GM18870 (cell line): ENCODE results near the gene ATP5F1A.
"Not testable (repeated sequence)": the region's sequence is repeated elsewhere in the genome, so short reads cannot be mapped to it uniquely, and the experiment has no call there.

Experiments used
- ATAC-seq: cut with Tn5 transposase; IDR thresholded peaks from one replicate; pipeline ENCODE4 v1.9.1; 2021; ENCODE audit warnings: moderate library complexity; ENCODE audit not compliant: unreplicated experiment

Gene ATP5F1A

GRCh38 chr18:46097801-46098615 is at the start of gene ATP5F1A:
TSS of gene ATP5F1A (minus strand) at chr18:46098296. CDS start at chr18:46098231, 65 bp downstream.
- peak; percentile 72 for ATAC-seq

DNA sequence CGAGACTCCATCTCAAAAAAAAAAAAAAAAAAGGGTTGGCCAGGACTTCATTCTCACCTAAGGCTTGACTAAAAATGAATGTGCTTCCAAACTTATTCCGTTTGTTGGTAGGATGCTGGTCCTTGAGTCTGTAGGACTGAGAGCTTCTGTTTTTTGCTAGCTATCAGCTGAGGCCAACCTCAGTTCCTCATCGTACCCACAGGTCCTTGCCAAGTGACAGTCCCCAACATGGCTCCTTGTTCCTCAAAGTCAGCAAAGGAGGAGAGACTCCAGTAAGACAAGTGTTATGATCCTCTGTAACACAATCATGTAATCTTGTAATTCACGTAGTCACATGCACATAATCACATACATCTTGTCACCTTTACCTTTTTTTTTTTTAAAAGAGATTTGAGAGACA is 43.1 kb upstream of the ATP5F1A start:
- no peak for ATAC-seq

- ATAC-seq, result no peak
These were observed 42.1 kb upstream of the ATP5F1A start for GRCh38 chr18:46140173-46140572.

DNA sequence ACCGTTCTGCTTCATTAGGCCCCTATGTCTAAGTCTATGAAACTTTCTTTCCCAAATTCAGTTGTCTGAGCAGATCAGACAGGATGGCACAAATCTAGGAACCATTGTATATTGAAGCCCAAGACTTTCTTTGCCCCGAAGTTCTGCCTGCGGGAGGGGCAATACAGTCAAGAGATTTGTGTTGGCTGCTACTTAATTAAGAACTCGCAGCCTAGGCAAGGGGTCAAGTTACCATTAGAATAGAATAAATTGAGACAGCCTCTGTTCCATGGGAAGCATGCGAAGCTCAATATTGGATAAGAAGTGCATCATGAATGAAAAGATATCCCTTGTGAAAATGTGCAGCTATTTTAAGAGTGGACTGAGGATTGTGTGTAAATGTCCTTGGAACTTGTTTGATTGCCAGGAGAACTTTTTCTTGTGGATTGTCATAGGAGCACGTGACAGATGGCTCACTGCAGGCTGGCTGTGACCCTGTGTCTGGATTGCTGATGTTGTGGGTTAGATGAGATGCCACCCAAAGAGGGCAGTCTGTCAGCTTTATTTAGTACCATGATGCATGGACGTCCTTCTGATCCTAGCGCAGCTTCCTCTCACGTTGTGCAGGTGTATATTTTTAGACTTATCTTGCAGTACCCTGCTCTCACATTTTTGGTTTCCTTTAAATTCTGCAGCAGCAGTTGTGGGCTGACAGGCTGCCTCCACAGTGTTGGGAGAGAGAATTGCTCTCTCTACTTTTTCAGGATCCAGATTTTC is 37.0 kb upstream of the ATP5F1A start:
- no peak for ATAC-seq

GRCh38 chr18:46133534-46133933 is 35.4 kb upstream of the ATP5F1A start:
- no peak for ATAC-seq

DNA sequence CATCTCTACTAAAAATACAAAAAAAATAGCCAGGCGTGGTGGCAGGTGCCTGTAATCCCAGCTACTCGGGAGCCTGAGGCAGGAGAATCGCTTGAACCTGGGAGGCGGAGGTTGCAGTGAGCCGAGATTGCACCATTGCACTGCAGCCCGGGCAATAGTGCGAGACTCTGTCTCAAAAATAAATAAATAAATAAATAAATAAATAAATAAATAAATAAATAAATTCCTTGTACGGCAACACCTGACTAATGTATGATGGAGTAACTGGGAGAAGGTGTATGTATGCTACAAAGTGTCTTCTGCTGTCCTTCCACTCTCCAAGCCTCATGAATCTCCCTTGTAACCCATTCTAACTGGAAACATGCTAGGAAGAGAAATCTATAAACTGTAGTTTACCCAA is 32.5 kb upstream of the ATP5F1A start:
- not testable (repeated sequence) for ATAC-seq

- ATAC-seq, result no peak
These were observed 32.0 kb upstream of the ATP5F1A start for GRCh38 chr18:46130061-46130460.

- ATAC-seq, result not testable (repeated sequence)
These were observed 28.5 kb upstream of the ATP5F1A start for GRCh38 chr18:46126625-46127024.

GRCh38 chr18:46113751-46114150 is 15.7 kb upstream of the ATP5F1A start:
- ATAC-seq, result no peak

DNA sequence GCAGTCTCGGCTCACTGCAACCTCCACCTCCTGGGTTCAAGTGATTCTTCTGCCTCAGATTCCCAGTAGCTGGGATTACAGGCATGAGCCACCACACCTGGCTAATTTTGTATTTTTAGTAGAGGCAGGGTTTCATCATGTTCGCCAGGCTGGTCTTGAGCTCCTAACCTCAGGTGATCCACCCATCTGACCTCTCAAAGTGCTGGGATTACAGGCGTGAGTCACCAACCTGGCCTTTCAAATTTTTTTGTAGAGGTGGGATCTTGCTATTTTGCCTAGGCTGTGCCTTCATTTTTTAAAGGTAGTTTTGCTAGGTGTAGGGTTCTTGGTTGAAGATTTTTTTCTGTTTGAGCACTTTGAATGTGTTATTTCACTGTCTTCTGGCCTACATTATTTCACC is 12.3 kb upstream of the ATP5F1A start:
- ATAC-seq, result no peak

- ATAC-seq, result no peak
These were observed 11.3 kb upstream of the ATP5F1A start for GRCh38 chr18:46109386-46109785.

DNA sequence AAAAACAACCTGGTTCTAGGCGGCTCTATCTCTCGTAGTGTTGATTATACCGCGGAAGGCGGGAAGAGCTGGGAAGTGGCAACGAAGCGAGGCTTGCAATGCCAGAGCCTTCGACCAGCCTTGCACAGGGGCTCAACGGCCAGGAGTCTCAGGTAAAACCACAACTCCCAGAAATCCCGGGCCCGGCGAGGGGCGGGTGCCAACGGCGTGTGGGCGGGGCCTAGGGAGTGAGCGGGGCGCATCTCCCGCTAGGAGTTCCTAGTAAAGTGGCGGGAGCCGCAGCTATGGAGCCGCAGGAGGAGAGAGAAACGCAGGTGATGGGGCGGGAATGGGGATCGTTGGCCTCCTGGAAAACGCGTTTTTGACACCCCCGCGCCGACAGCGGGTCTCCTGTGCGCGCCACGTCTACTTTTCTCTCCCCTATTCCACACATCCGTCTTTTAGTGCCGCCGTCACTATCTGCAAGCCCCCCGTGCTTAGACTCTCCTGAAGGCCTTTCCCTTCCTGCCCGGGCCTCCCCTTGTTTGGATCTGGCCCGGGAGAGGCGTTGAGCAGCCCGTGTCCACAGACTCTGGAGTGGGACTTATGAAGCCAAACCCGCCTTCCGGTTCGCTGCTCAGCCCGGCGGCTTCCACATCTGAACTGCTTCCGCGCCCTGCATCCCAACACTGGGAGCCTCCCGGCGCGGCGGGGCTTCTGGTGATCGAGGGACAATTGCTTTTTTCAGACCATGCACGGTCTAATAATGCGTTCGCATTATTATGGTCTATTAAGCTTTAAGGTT is 6.2 kb upstream of the ATP5F1A start, which contains the start of gene HAUS1:
TSS of gene HAUS1 (plus strand) at position 258 of the 784 bp plus-strand sequence. CDS start at position 285, 27 bp downstream.
- ATAC-seq, result peak; percentile 66

GRCh38 chr18:46099463-46099862 is 1.4 kb upstream of the ATP5F1A start:
- ATAC-seq, result no peak

DNA sequence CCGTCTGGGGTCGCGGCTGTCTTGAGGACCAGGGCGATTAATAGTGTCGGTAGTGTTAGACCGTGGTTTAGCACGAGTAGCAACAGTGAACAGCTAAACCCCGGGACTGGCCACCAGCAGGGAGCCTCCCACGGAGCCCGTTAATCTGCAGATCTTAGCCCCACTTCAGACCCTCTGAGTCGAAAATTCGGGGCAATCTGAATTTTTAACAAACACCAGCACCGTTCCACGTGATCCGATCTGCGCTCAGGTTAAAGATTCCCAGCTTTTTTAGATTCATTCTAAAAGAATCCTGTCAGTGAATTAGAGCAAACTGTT is 479 bp upstream of the ATP5F1A start:
- no peak for ATAC-seq

- no peak for ATAC-seq
These were observed 680 bp downstream of the ATP5F1A start for GRCh38 chr18:46097431-46097800.

DNA sequence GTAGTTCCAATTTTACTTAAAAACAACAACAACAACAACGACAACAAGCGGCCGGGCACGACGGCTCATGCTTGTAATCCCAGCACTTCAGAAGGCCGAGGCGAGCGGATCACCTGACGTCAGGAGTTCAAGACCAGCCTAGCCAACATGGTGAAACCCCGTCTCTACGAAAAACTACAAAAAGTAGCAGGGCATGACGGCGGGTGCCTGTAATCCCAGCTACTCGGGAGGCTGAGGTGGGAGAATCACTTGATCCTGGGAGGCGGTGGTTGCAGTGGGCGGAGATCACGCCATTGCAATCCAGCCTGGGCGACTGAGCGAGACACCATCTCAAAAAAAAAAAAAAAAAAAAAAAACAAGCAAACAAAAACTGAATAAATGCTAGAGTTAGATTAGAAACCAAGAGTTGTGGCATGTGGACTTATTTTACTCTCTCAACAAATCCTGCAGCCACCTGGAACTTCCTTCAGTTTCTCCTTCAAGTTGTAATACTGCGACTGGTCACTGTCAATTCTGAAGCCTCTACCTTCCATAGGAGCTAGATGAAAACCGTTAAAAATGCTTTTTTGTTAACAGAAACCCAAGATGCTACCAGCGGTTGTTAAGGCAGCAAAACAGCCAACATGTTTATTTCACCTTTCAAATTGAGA is 1.3 kb downstream of the ATP5F1A start:
- ATAC-seq, result no peak

DNA sequence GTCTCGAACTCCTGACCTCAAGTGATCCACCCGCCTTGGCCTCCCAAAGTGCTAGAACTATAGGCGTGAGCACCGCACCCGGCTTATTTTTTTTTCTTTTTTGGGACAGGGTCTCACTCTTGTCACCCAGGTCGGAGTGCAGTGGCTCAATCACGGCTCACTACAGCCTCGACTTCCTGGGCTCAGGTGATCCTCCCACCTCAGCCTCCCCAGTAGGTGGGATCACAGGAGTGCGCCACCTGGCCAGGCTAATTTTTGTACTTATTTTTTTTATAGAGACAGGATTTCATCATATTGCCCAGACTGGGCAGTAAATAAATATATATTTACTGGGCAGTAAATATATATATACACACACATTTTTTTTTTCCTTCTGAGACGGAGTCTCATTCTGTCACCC is 2.6 kb downstream of the ATP5F1A start:
- no peak for ATAC-seq

DNA sequence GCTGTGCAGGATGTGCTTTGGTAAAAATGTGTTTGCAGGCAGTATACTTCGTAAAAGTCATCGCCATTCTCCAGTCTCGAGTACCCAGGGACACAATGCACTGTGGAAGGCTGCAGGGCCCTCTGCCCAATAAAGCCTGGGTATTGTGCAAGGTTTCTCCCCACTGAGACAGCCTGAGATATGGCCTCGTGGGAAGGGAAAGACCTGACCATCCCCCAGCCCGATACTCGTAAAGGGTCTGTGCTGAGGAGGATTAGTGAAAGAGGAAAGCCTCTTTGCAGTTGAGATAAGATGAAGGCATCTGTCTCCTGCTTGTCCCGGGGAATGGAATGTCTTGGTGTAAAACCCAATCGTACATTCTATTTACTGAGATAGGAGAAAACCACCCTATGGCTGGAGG is 9.6 kb downstream of the ATP5F1A start:
- not testable (repeated sequence) for ATAC-seq

GRCh38 chr18:46084431-46084830 is 13.7 kb downstream of the ATP5F1A start:
- no peak for ATAC-seq

DNA sequence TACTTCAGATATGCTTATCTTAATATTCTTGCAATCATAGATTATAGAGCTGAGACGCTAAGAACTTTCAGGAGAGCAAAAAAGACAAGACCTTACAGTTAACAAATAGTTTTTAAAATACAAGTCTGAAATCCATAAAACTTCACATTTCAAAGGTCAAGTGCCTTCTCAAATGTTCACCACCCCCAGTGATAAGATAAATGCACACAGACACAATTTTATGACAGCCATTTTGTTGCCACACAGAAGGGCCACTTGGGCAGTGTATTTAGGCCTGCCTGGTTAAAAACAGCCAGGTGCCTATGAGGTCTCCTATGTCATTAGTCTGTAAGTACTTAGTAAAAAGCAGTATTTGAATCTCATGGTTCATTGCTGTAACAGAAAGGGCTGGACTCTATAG is 17.9 kb downstream of the ATP5F1A start:
- ATAC-seq, result no peak

- no peak for ATAC-seq
These were observed 18.8 kb downstream of the ATP5F1A start for GRCh38 chr18:46079336-46079735.
